NT2/D1 (cell line): ENCODE measurements around the gene BLACAT1.
A peak's percentile ranks its signal among the peaks of the same experiment; 100 is the strongest.

Experiments
- DNase-seq: peaks from one replicate; pipeline ENCODE4 v3.0.0-alpha.2; 2011; ENCODE audit warnings: low read depth, low spot score
- H3K27me3 ChIP-seq: 2 replicates; pipeline ENCODE4 v1.6.0; 2011; ENCODE audit warnings: mild to moderate bottlenecking; ENCODE audit not compliant: insufficient read length, insufficient read depth
- H3K36me3 ChIP-seq: 2 replicates; pipeline ENCODE4 v1.6.1; 2011; ENCODE audit warnings: mild to moderate bottlenecking, low read length, mixed read lengths; ENCODE audit not compliant: insufficient read depth, insufficient read length
- H3K4me1 ChIP-seq: 2 replicates; pipeline ENCODE4 v1.5.1; 2011; ENCODE audit not compliant: insufficient read depth, insufficient read length
- H3K4me3 ChIP-seq: 2 replicates; pipeline ENCODE4 v1.5.1; 2011; ENCODE audit warnings: low read depth; ENCODE audit not compliant: insufficient read length
- H3K9ac ChIP-seq: 2 replicates; pipeline ENCODE4 v1.6.0; 2011; ENCODE audit warnings: low read depth; ENCODE audit not compliant: insufficient read length
- H3K9me3 ChIP-seq: 2 replicates; pipeline ENCODE4 v1.5.1; 2011; ENCODE audit warnings: mild to moderate bottlenecking, low read length; ENCODE audit not compliant: insufficient read depth
- SUZ12 ChIP-seq: IDR thresholded peaks from 2 replicates; pipeline ENCODE4 v1.6.1; 2011; ENCODE audit not compliant: insufficient read length, insufficient read depth; ENCODE audit errors: extremely low read depth
- YY1 ChIP-seq: IDR thresholded peaks from 2 replicates; pipeline ENCODE4 v1.6.1; 2011; ENCODE audit not compliant: insufficient read length, insufficient read depth
- ZNF274 ChIP-seq: IDR thresholded peaks from 2 replicates; pipeline ENCODE4 v1.6.1; 2011; ENCODE audit warnings: mild to moderate bottlenecking, low read depth, low read length

Gene BLACAT1

DNA sequence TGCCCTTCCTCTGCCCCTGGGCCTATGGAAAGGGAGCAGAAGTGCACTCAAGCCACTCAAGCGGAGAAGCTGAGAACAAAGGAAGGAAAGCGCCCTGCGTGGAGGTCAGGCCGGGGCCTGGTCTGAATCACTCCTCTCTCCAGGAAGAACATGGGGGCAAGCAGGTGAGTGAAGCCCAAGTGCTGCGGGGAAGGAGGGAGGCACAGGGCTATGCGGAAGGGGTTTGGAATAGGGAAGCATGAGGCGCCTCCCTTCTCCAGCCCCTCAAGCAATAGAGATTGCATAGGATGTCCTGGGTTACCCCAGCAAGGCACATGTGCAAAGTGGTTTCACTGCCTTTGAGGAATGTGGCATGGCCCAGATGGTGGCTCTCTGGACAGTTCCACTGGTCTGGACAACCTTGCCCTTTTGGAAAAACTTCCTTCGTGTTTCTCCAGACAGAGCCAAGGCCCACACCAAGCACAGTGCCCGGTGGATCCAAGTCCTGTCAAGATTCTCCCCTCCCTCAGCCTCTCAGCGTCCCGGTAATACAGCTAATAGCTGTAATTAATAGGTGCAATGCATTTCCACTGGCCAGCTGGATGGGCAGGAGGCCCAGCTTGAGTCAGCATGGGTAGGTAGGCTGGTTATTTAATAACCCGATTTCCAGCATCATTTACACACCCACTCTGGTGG, 13.7 kb downstream of the BLACAT1 start:
- Histone ChIP-seq H3K4me3 (no peak overlapping the region), H3K9me3 (no peaks in the 10 kb centered on the region), H3K9ac (peak overlapping the region; percentile 27), H3K4me1 (peaks cover 63% of the 10 kb centered on the region), H3K27me3 (no peaks in the 10 kb centered on the region), H3K36me3 (peaks cover 26% of the 10 kb centered on the region)
- no peak for TF ChIP-seq YY1
- no peak for TF ChIP-seq ZNF274
- TF ChIP-seq SUZ12: no peak
- DNase-seq: no peak

DNA sequence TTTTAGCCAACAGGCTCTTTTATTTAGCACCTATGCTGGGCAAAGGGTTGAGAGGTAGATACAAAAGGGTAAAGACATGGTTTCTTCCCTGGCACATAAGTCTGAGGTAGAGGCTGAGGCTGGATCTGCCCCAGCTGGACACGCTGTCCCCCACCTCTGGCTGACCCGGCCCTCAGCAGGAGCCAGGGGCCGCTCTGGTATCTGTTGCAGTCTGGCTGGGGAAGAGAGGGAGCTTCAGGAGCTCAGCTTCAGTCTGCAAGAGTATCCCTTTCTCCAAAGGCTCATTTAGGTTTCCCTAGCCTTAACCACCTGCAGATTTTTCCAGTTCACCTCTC, 14.2 kb downstream of the BLACAT1 start:
- H3K36me3 ChIP-seq: peaks cover 21% of the 10 kb centered on the region
- H3K9me3 ChIP-seq: no peaks in the 10 kb centered on the region
- H3K9ac ChIP-seq: peak overlapping the region; percentile 27
- no peak overlapping the region for H3K4me3 ChIP-seq
- no peak for TF ChIP-seq YY1
- no peak for TF ChIP-seq ZNF274
- no peak for TF ChIP-seq SUZ12
- peaks cover 63% of the 10 kb centered on the region for H3K4me1 ChIP-seq
- no peak for DNase-seq
- no peaks in the 10 kb centered on the region for H3K27me3 ChIP-seq

DNA sequence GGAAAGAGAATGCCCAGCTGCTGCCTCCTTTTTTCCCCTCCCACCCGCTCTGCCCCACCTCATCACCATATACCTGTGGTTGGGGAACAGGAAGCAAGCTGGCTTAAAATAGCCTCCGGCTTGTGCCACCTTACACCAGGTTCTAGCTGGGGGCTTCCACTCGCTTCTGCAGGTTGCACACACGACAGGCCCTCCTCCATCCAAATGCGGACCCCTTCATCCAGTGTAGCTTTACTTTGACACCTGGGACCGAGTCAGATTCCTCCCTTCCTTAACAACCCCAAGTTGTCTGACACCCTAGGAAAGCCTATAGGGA, 14.6 kb downstream of the BLACAT1 start:
- Histone ChIP-seq H3K9ac (peak overlapping the region; percentile 27), H3K9me3 (no peaks in the 10 kb centered on the region), H3K4me3 (no peak overlapping the region), H3K36me3 (peaks cover 16% of the 10 kb centered on the region), H3K27me3 (no peaks in the 10 kb centered on the region), H3K4me1 (peaks cover 62% of the 10 kb centered on the region)
- DNase-seq: no peak
- no peak for TF ChIP-seq ZNF274

DNA sequence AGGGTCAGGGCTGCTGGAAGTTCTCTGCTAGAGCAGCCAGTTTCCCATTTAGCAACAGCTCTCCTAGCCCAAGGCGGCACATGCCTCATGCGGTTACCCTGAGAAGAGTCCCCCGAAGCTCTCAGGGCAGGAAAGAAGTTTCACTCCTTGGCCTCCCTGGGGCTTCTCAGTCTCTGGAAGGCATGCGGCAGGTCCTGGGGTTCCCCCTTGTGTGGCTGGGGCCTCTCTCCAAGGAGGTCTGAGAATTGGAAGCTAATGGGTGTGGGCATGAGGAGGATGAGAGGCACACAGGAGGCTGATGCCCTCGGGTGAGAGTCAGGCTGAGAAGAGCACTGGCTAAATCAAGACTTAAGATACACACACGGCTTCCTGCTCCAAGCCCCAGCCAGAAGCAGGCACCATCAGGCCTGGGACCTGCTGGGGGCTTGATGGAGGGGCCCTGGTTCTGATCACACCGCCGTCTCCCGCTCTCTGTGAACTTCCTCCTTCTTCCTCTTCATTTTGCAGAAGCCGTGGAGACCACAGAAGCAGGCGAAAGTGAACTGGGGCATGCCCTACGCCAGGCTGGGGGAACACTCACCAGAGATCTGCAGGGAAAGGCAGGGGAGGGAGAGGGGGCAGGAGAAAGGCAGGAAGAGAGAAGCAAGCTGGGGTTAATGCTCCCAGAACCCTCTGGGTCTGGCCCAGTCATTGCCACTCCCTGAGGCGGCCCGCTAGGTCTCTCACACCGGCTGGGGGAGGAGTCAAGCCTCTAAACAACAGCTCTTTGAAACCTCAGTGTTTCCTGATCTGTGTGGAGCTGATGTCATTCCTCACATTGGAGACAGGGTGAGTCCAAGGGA, 15.1 kb downstream of the BLACAT1 start:
- H3K4me1 ChIP-seq: peaks cover 59% of the 10 kb centered on the region
- H3K9me3 ChIP-seq: no peaks in the 10 kb centered on the region
- no peak overlapping the region for H3K4me3 ChIP-seq
- DNase-seq: no peak
- H3K27me3 ChIP-seq: no peaks in the 10 kb centered on the region
- H3K36me3 ChIP-seq: peaks cover 11% of the 10 kb centered on the region
- H3K9ac ChIP-seq: peak overlapping the region; percentile 66
- TF ChIP-seq SUZ12: no peak
- no peak for TF ChIP-seq YY1

DNA sequence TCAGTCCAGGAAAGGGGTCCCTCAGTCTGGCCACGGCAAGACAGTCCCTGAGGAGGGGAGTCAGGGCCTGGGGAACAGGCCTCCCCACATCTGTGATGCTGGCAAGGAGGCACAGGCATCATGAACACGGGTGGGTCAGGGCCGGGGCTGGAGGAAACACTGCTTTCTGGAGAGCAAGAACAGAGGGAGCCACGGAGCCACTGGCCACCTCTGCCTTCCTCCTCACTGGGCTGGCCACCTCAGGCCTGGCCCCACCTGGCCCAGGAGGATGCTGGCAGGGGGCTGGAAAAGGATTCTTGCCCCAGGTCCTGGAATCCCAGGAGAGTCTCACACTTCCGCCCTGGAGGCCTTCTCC, 15.7 kb downstream of the BLACAT1 start:
- DNase-seq: no peak
- Histone ChIP-seq H3K27me3 (no peaks in the 10 kb centered on the region), H3K9ac (peak overlapping the region; percentile 66), H3K4me1 (peaks cover 53% of the 10 kb centered on the region), H3K4me3 (no peak overlapping the region), H3K9me3 (no peaks in the 10 kb centered on the region), H3K36me3 (peaks cover 10% of the 10 kb centered on the region)
- TF ChIP-seq YY1: no peak
- TF ChIP-seq SUZ12: no peak
- no peak for TF ChIP-seq ZNF274

DNA sequence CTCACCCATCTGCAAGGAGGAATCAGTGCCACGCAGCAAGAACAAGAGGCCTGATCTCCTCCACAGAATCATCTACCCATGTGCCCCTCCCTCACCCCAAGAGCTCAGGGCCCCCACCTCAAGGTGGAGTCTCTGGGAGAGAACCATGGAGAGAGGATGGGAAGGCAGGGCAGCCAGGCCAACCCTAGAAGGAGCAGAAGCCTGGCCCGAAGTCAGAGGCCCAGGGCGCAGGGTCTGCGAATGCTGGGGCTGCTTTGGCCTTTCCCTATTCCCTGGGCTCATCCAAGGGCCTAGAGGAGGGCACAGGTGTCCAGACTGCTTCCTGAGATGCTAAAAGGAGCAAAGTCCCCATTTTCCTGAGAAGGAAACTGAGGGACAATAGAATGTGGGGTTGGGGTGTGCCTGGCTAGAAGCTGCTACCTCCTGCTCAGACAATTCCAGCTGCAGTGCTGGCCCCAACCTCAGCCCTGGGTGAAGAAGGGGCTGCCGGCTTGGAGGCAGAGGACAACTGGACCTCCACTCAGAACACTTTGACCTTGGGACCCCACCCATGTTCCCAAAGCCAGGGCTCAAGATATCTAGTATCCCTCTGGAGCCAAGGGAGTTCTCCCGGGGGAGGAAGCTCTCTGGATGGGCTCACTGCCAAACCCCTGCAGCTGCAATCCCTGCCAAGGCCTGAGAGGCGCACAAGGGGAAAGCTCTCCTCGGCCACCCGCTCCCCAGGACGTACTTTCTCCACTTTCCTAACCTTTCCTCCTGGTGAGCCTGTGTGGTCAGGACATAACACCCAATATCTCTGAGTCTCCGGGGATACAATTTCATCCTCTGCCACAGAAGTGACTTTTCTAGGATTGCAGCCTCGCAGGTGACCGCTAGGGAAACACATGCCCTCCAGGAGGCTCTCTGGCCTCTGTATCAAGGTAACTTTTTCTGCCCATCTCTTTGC, 17.4 kb downstream of the BLACAT1 start:
- Histone ChIP-seq H3K4me1 (peaks cover 43% of the 10 kb centered on the region), H3K9ac (peak overlapping the region; percentile 21), H3K36me3 (peaks cover 10% of the 10 kb centered on the region), H3K9me3 (no peaks in the 10 kb centered on the region), H3K4me3 (no peak overlapping the region), H3K27me3 (no peaks in the 10 kb centered on the region)
- no peak for DNase-seq
- no peak for TF ChIP-seq YY1
- no peak for TF ChIP-seq ZNF274
- TF ChIP-seq SUZ12: no peak

DNA sequence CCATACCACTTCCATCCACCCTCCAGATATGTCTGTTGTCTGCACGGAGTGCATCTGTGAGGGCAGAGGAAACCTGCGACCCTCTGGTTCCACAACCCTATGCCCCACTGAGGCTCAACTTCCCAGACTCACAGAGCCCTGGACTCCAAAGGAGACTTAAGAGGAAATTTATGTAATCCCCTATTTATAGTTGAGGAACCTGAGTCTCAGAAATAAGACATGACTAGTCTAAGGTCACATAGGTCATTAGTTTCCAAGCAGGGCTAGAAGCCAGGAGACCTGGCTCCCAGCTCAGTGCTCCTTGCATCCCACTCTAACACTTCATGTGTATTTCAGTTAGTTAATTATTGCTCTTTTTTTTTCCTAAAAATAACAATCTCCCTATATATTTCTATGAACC, 18.3 kb downstream of the BLACAT1 start:
- H3K4me1 ChIP-seq: peaks cover 35% of the 10 kb centered on the region
- H3K9ac ChIP-seq: no peak overlapping the region

More for the DNA sequence above, 18.3 kb downstream of the BLACAT1 start:
- DNase-seq: no peak
- TF ChIP-seq YY1: no peak
- no peak for TF ChIP-seq ZNF274
- no peak for TF ChIP-seq SUZ12
- Histone ChIP-seq H3K36me3 (peaks cover 10% of the 10 kb centered on the region), H3K9me3 (no peaks in the 10 kb centered on the region), H3K27me3 (no peaks in the 10 kb centered on the region), H3K4me3 (no peak overlapping the region)
